MM.1S (cell line): ENCODE results near the gene SLC46A2.

Source experiments
- CTCF ChIP-seq: fragments of 300-600 bp; sonication (generic); IDR thresholded peaks from 2 replicates; pipeline ENCODE4 v1.5.1; 2016; ENCODE audit warnings: antibody characterized with exemption, low read length, mixed read lengths
- EZH2 ChIP-seq: fragments of 300-600 bp; sonication (generic); optimal IDR thresholded peaks from 2 replicates; pipeline ENCODE3; 2017; ENCODE audit warnings: low read depth, mild to moderate bottlenecking, antibody characterized with exemption, low read length, mixed read lengths

- no peak for TF ChIP-seq CTCF
- no peak for TF ChIP-seq EZH2
Observed at GRCh38 chr9:112913326-112913725, 22.6 kb upstream of the SLC46A2 start.
